GM12878 (cell line): ENCODE results near the gene SHROOM3. TPM values are rescaled to one million over a fixed set of nuclear protein-coding genes. Genes with fewer than 3 reads are reported as not detected.

Experiments used
- ATAC-seq: fragments of 200-7000 bp; cut with Tn5 transposase; 3 replicates; pipeline ENCODE4 v1.9.1; 2020; ENCODE audit warnings: mild to moderate bottlenecking, moderate library complexity
- BruUV-seq: library from RNA; stranded (reverse); fragments of 400-500 nt; replicated peaks from 2 replicates; lab custom pipeline; 2021; lab: Mats Ljungman, UMichigan
- CTCF ChIA-PET: fragments of 300-600 bp; sonication (Branson Sonifier 250); formaldehyde crosslinking; extraction: SDS; loops from one replicate; lab custom pipeline; 2021; ENCODE audit warnings: inconsistent platforms; lab: Yijun Ruan, JAX
- POLR2A ChIA-PET: fragments of 350-600 bp; formaldehyde crosslinking; extraction: SDS; loops from one replicate; lab custom pipeline; 2021; ENCODE audit warnings: inconsistent platforms; lab: Charles Lee
- RAD21 ChIA-PET: fragments of 300-600 bp; sonication (Branson Sonifier 250); formaldehyde crosslinking; loops from one replicate; lab custom pipeline; 2023; ENCODE audit warnings: antibody characterized with exemption; ENCODE audit not compliant: unreplicated experiment; lab: Charles Lee
- SMC1A ChIA-PET: fragments of 300-600 bp; sonication (Branson Sonifier 250); formaldehyde crosslinking; loops from one replicate; lab custom pipeline; 2023; ENCODE audit not compliant: unreplicated experiment, uncharacterized antibody; lab: Charles Lee
- DNase-seq: peaks from one replicate; pipeline ENCODE4 v3.0.0-alpha.2; 2011; ENCODE audit warnings: low read depth, low spot score
- FAIRE-seq: peaks from 3 replicates; lab custom pipeline; 2011; peaks lifted over from hg19 to GRCh38; lab: Jason Lieb, UNC
- H2AFZ ChIP-seq: 2 replicates; pipeline ENCODE4 v1.6.0; 2011; ENCODE audit warnings: low read depth, low read length, control low read depth; ENCODE audit not compliant: control insufficient read depth
- H3K27ac ChIP-seq: 2 replicates; pipeline ENCODE4 v1.5.1; 2011; ENCODE audit warnings: control low read depth; ENCODE audit not compliant: control insufficient read depth, insufficient read depth
- H3K27me3 ChIP-seq, 2 experiments: replicated peaks in 1 of 2; 2 replicates each; pipeline versions ENCODE4 v1.6.0 to v1.6.1; 2011; ENCODE audit warnings: low read length in 1 of 2; ENCODE audit not compliant: control insufficient read depth in 2 of 2, insufficient read depth in 2 of 2
- H3K36me3 ChIP-seq, 2 experiments: 2 replicates each; pipeline ENCODE4 v1.5.1; 2011; ENCODE audit warnings: low read length in 1 of 2; ENCODE audit not compliant: control insufficient read depth in 2 of 2, insufficient read depth in 2 of 2
- H3K4me1 ChIP-seq: 2 replicates; pipeline ENCODE4 v1.6.1; 2011; ENCODE audit warnings: mild to moderate bottlenecking, low read length, moderate library complexity, mixed read lengths; ENCODE audit not compliant: control insufficient read depth, insufficient read depth
- H3K4me2 ChIP-seq: 2 replicates; pipeline ENCODE4 v1.6.0; 2011; ENCODE audit warnings: control low read depth; ENCODE audit not compliant: control insufficient read depth, insufficient read depth
- H3K4me3 ChIP-seq: fragments of 200-600 bp; sonication (generic); 2 replicates; pipeline ENCODE4 v1.5.1; 2016
- H3K79me2 ChIP-seq: 2 replicates; pipeline ENCODE4 v1.6.0; 2011; ENCODE audit warnings: low read length; ENCODE audit not compliant: control insufficient read depth, insufficient read depth
- H3K9ac ChIP-seq: 2 replicates; pipeline ENCODE4 v1.8.0; 2011; ENCODE audit warnings: low read length, control low read depth, mixed read lengths; ENCODE audit not compliant: control insufficient read depth, insufficient read depth
- H3K9me3 ChIP-seq: replicated peaks from 3 replicates; pipeline ENCODE4 v1.5.1; 2011; ENCODE audit warnings: mild to moderate bottlenecking, low read length; ENCODE audit not compliant: control insufficient read depth, insufficient read depth
- H4K20me1 ChIP-seq: 2 replicates; pipeline ENCODE4 v1.6.0; 2011; ENCODE audit not compliant: control insufficient read depth, insufficient read depth
- CUX1 ChIP-seq: IDR thresholded peaks from 2 replicates; pipeline ENCODE4 v1.6.1; 2012; ENCODE audit warnings: improper control_type of control experiment, low read depth, low read length; ENCODE audit not compliant: insufficient replicate concordance
- TCF7 ChIP-seq: IDR thresholded peaks from 2 replicates; pipeline ENCODE4 v1.6.1; 2014; ENCODE audit warnings: antibody characterized with exemption, borderline replicate concordance
- WGBS: methylation state at CpG from one replicate; pipeline ENCODE4 v1.1.6; 2016; ENCODE audit warnings: low lambda C conversion rate; ENCODE audit not compliant: insufficient replicate concordance, insufficient coverage; ENCODE audit errors: missing lambda C conversion rate; 5-methylcytosine and 5-hydroxymethylcytosine counted together
- in situ Hi-C: fragments of 300-500 bp; cut with MboI; formaldehyde crosslinking; loops from 9 replicates; pipeline ENCODE4 v1.14.3; 2018; ENCODE audit warnings: mixed read lengths
- intact Hi-C: fragments of 100-400 bp; cut with micrococcal nuclease; formaldehyde crosslinking; loops from one replicate; pipeline ENCODE4 v1.14.2; 2022; ENCODE audit not compliant: unreplicated experiment
- polyA plus RNA-seq, 11 experiments: library from polyadenylated mRNA; depleted of rRNA in 4 of 11; unstranded in 6 of 11; stranded (reverse) in 5 of 11; fragments of >200 nt; fragmentation: Nextera tagmentation in 4 of 11; fragmentation: Illumina TruSeq in 1 of 11; extraction: Ambion mirVana in 4 of 11; extraction: Trizol in 1 of 11; gene quantifications; 1 replicate in 1 of 11; 2 replicates in 10 of 11; pipeline versions ENCODE4 v1.2.1 to v1.2.3, GENCODE V29; 2011 to 2016; ENCODE audit warnings: inconsistent platforms in 2 of 11, missing spikeins in 2 of 11, low read depth in 1 of 11
- total RNA-seq, 4 experiments: library from RNA; depleted of rRNA in 3 of 4; stranded (reverse); fragments of >200 nt in 3 of 4; fragmentation: Illumina TruSeq in 1 of 4; extraction: Trizol in 1 of 4; gene quantifications; 2 replicates each; pipeline versions ENCODE4 v1.2.1 to v1.2.3, GENCODE V29; 2013 to 2021

Gene SHROOM3
- total and polyA plus RNA-seq, 10 of the 15 experiments (the other 5 are each of a cell fraction or from before 2014, with no cell fraction given) = under 0.01 to 0.29 (median 0.08) TPM; not detected in 1

GRCh38 chr4:76441881-76442280, 6.9 kb downstream of the SHROOM3 start:
- ATAC-seq (no peak), FAIRE-seq (no peak), DNase-seq (no peak)
- POLR2A ChIA-PET = no interaction called here
- SMC1A ChIA-PET = interaction anchor here (0.7 kb wide), 1 partner anchor 429 kb away, joined by 3 read pairs; no protein-coding TSS in a partner anchor
- Histone ChIP-seq H3K27ac (no peak overlapping the region), H4K20me1 (no peaks in the 10 kb centered on the region), H3K36me3 (no peaks in the 10 kb centered on the region), H2AFZ (no peak overlapping the region), H3K79me2 (no peaks in the 10 kb centered on the region), H3K4me3 (no peak overlapping the region), H3K4me1 (no peaks in the 10 kb centered on the region), H3K4me2 (no peak overlapping the region), H3K9ac (no peak overlapping the region), H3K27me3 (no peaks in the 10 kb centered on the region; a peak in 1 of 4 replicates), H3K9me3 (no peaks in the 10 kb centered on the region)
- 22% methylated on average over 9 of the region's 9 CpGs for WGBS
- intact Hi-C loops (no loop called here), in situ Hi-C loops (no loop called here)
- no TSS peak for BruUV-seq
- CTCF ChIA-PET = interaction anchor here (1.2 kb wide), 2 partner anchors 9 to 432 kb away, joined by 3 to 4 read pairs; no protein-coding TSS in a partner anchor
- TF ChIP-seq CUX1 = no peak
- no peak for TF ChIP-seq TCF7
- RAD21 ChIA-PET = interaction anchor here (0.7 to 1.4 kb wide), 2 partner anchors 12 to 344 kb away, joined by 3 read pairs; no protein-coding TSS in a partner anchor
